Central memory CD4-positive, alpha-beta T cell (primary cell): Measurements from ENCODE around the gene APOBEC4.

Experiments
- DNase-seq: peaks from one replicate; pipeline ENCODE4 v3.0.0; 2022

The APOBEC4 gene

GRCh38 chr1:183600136-183600535 is 53.0 kb downstream of the APOBEC4 start:
- DNase-seq = no peak

GRCh38 chr1:183598386-183598785 is 54.7 kb downstream of the APOBEC4 start:
- DNase-seq = no peak

GRCh38 chr1:183597656-183598347 is 55.3 kb downstream of the APOBEC4 start:
- no peak for DNase-seq

- no peak for DNase-seq
These were observed 56.6 kb downstream of the APOBEC4 start for GRCh38 chr1:183596500-183596899.
